ENCODE data around the gene AUTS2. TPM values are rescaled to one million over a fixed set of nuclear protein-coding genes. Genes with fewer than 3 reads are reported as not detected.

Gene AUTS2
- total and polyA plus RNA-seq, 9 of the 15 experiments (the other 6 are each of a cell fraction or from before 2014, with no cell fraction given), result 0.58 TPM; not detected in 8

- FAIRE-seq, result no peak
- no TSS peak for BruUV-seq (replicated peaks)
- no peak for DNase-seq (ENCODE audit: extremely low read depth in 1 of 4, low spot score in 3 of 4)
- 0% methylated on average over 3 of the region's 3 CpGs for WGBS (ENCODE audit: insufficient coverage, low coverage, missing lambda C conversion rate)
- H3K4me2 ChIP-seq (ENCODE audit: insufficient read depth, low read length), result no peak overlapping the region
- no peaks in the 10 kb centered on the region for H3K4me1 ChIP-seq (replicated peaks in 1 of 2; ENCODE audit: control insufficient read depth in 2 of 2, insufficient read depth in 2 of 2, low read length in 2 of 2)
- H3K9me1 ChIP-seq (ENCODE audit: control insufficient read depth, insufficient read depth, low read length), result no peaks in the 10 kb centered on the region
- CTCF ChIA-PET (ENCODE audit: low intra/inter-chr PET ratio), result no interaction called here
- intact Hi-C loops (cut with micrococcal nuclease) (no loop called here), in situ Hi-C loops (cut with MboI) (no loop called here)
- no peak overlapping the region for H3K4me3 ChIP-seq
- H4K20me1 ChIP-seq (replicated peaks; ENCODE audit: control insufficient read depth, insufficient read depth, low read length), result no peaks in the 10 kb centered on the region; the same call in 1 of the 2 replicates
- peaks cover 0 to 3% of the 10 kb centered on the region in 2 experiments; a peak in 1 of 5 replicates for H3K27me3 ChIP-seq (ENCODE audit: control insufficient read depth in 2 of 2, insufficient read depth in 2 of 2, low read length in 2 of 2)
- ATAC-seq, result no peak
- H3K9me3 ChIP-seq (replicated peaks; ENCODE audit: control insufficient read depth, insufficient read depth, low read depth, low read length), result no peaks in the 10 kb centered on the region
- no peak overlapping the region for H3K9ac ChIP-seq (ENCODE audit: insufficient read depth in 1 of 2, low read depth in 2 of 2, low read length in 2 of 2)
- no peaks in the 10 kb centered on the region for H3K36me3 ChIP-seq (ENCODE audit: control insufficient read depth, insufficient read depth, low read length)
- H2AFZ ChIP-seq (ENCODE audit: low read depth, low read length), result no peak overlapping the region
- H3K79me2 ChIP-seq (ENCODE audit: control insufficient read depth, insufficient read depth, low read length), result no peaks in the 10 kb centered on the region
- POLR2A ChIA-PET, result no interaction called here
- H3K27ac ChIP-seq (ENCODE audit: extremely low read depth, low read depth, low read length), result no peak overlapping the region
- no peak for TF ChIP-seq NCOR1 (IDR thresholded peaks at IDR 0.05)
- no peak for TF ChIP-seq NR2F6 (CRISPR knock-in tag; IDR thresholded peaks at IDR 0.05)
- TF ChIP-seq CHD7 (IDR thresholded peaks at IDR 0.05; ENCODE audit: low read depth, low read length), result no peak
- TF ChIP-seq ESRRA (IDR thresholded peaks at IDR 0.05; ENCODE audit: borderline replicate concordance, low read depth), result no peak
- no peak for TF ChIP-seq CBFA2T3 (IDR thresholded peaks at IDR 0.05)
- no peak for TF ChIP-seq ZNF23 (CRISPR knock-in tag; IDR thresholded peaks at IDR 0.05)
- TF ChIP-seq ATF2 (CRISPR knock-in tag; IDR thresholded peaks at IDR 0.05), result no peak
- no peak for TF ChIP-seq MTA2 (IDR thresholded peaks at IDR 0.05; ENCODE audit: low read depth)
- TF ChIP-seq SP1 (CRISPR knock-in tag; IDR thresholded peaks at IDR 0.05), result no peak
- TF ChIP-seq BRF1 (IDR thresholded peaks at IDR 0.05; ENCODE audit: borderline replicate concordance, extremely low read depth, insufficient read length), result no peak
Observed at GRCh38 chr7:69820479-69821192, 222.4 kb downstream of the AUTS2 start.
